Right lobe of liver (tissue), 4 donors: ENCODE results near the gene CACNA1E.

Experiments
- POLR2A ChIP-seq: fragments of 450-650 bp; IDR thresholded peaks from one replicate; pipeline ENCODE4 v1.6.1; 2017; ENCODE audit warnings: antibody characterized with exemption, mild to moderate bottlenecking
- TF ChIP-seq, protein P1 (sequence below), 4 donors: fragments of 200-600 bp in 3 of 4; fragments of 450-650 bp in 1 of 4; IDR thresholded peaks; one replicate each; pipeline versions ENCODE4 v1.5.1 to v1.8.0; 2016 to 2022; ENCODE audit warnings: antibody characterized with exemption in 4 of 4, mild to moderate bottlenecking in 2 of 4
- donor health status: DM: no; HTN: no; CAD: no.
- donor health status: DM: no; HTN: no; CAD: no.
- donor health status: DM: no; HTN: yes; CAD: no.

DNA sequence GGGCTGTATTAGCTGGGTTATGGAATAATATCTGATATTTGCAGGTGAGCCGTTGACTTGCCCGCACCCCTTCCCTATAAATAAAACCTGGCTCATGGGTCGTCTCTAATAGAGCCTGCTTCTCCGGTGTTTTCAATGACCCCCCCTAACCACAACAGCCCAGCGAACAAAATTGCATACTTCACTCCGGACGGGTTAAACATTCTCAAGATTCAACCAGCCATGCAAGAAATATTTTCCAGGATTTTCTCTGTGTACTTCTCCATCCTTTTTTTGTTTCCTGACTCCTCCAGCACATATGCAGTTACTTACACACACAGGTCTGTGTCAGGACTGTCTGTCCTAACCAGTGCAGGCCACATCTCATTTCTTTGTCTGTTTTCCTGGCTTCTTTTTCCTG, 310.5 kb downstream of the CACNA1E start:
- TF ChIP-seq, protein P1, sequence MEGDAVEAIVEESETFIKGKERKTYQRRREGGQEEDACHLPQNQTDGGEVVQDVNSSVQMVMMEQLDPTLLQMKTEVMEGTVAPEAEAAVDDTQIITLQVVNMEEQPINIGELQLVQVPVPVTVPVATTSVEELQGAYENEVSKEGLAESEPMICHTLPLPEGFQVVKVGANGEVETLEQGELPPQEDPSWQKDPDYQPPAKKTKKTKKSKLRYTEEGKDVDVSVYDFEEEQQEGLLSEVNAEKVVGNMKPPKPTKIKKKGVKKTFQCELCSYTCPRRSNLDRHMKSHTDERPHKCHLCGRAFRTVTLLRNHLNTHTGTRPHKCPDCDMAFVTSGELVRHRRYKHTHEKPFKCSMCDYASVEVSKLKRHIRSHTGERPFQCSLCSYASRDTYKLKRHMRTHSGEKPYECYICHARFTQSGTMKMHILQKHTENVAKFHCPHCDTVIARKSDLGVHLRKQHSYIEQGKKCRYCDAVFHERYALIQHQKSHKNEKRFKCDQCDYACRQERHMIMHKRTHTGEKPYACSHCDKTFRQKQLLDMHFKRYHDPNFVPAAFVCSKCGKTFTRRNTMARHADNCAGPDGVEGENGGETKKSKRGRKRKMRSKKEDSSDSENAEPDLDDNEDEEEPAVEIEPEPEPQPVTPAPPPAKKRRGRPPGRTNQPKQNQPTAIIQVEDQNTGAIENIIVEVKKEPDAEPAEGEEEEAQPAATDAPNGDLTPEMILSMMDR (IDR thresholded peaks at IDR 0.05) = no peak
- no peak for TF ChIP-seq POLR2A
